Measurements from ENCODE around the gene RWDD1.
A peak's percentile ranks its signal among the peaks of the same experiment; 100 is the strongest.

The RWDD1 gene

GRCh38 chr6:116570856-116571682, at the start of gene RWDD1:
TSS of gene RWDD1 (plus strand) at chr6:116571504. CDS start at chr6:116571583, 79 bp downstream.
- peak; percentile 97 for DNase-seq

GRCh38 chr6:116522896-116523295, 48.4 kb upstream of the RWDD1 start:
- DNase-seq, result no peak

- no peak for DNase-seq
Observed at GRCh38 chr6:116524236-116524635, 47.1 kb upstream of the RWDD1 start.

- no peak for DNase-seq
Observed at GRCh38 chr6:116528133-116528532, 43.2 kb upstream of the RWDD1 start.

- DNase-seq, result no peak
Observed at GRCh38 chr6:116528780-116529179, 42.5 kb upstream of the RWDD1 start.

- DNase-seq, result no peak
Observed at GRCh38 chr6:116529466-116530290, 41.6 kb upstream of the RWDD1 start.

GRCh38 chr6:116530436-116530835, 40.9 kb upstream of the RWDD1 start:
- no peak for DNase-seq

GRCh38 chr6:116531675-116532570, 39.4 kb upstream of the RWDD1 start:
- DNase-seq, result peak; percentile 40

- DNase-seq, result no peak
Observed at GRCh38 chr6:116533233-116533957, 37.9 kb upstream of the RWDD1 start.

- DNase-seq, result no peak
Observed at GRCh38 chr6:116535109-116535508, 36.2 kb upstream of the RWDD1 start.

- DNase-seq, result peak; percentile 21
Observed at GRCh38 chr6:116536216-116536621, 35.1 kb upstream of the RWDD1 start.

- no peak for DNase-seq
Observed at GRCh38 chr6:116542426-116542825, 28.9 kb upstream of the RWDD1 start.

GRCh38 chr6:116543149-116543548, 28.2 kb upstream of the RWDD1 start:
- no peak for DNase-seq

GRCh38 chr6:116545651-116546050, 25.7 kb upstream of the RWDD1 start, which contains the start of gene TRAPPC3L:
TSS of gene TRAPPC3L (minus strand) at chr6:116545684. CDS start at chr6:116545514, 170 bp downstream.
- DNase-seq, result no peak

- DNase-seq, result no peak
Observed at GRCh38 chr6:116547358-116547757, 23.9 kb upstream of the RWDD1 start.

GRCh38 chr6:116550796-116551195, 20.5 kb upstream of the RWDD1 start:
- DNase-seq, result no peak

- no peak for DNase-seq
Observed at GRCh38 chr6:116553451-116553850, 17.9 kb upstream of the RWDD1 start, which contains the start of gene CALHM4. TSS of gene CALHM4 (plus strand) at chr6:116553751. CDS start at chr6:116553794, 43 bp downstream.

- DNase-seq, result no peak
Observed at GRCh38 chr6:116556065-116556464, 15.2 kb upstream of the RWDD1 start.

GRCh38 chr6:116556814-116557415, 14.4 kb upstream of the RWDD1 start:
- no peak for DNase-seq

GRCh38 chr6:116557893-116558292, 13.4 kb upstream of the RWDD1 start:
- no peak for DNase-seq

GRCh38 chr6:116560130-116560529, 11.2 kb upstream of the RWDD1 start:
- no peak for DNase-seq

Data from activated T-cell treated with anti-CD3 and anti-CD28 coated beads, Interleukin-2, amount 50 U/mL, for 1 hour (primary cell).